ENCODE results near the gene NKAIN2. TPM values are rescaled to one million over a fixed set of nuclear protein-coding genes. Genes with fewer than 3 reads are reported as not detected.

Gene NKAIN2
- total RNA-seq, 1 donor from 2014 or later: not detected

DNA sequence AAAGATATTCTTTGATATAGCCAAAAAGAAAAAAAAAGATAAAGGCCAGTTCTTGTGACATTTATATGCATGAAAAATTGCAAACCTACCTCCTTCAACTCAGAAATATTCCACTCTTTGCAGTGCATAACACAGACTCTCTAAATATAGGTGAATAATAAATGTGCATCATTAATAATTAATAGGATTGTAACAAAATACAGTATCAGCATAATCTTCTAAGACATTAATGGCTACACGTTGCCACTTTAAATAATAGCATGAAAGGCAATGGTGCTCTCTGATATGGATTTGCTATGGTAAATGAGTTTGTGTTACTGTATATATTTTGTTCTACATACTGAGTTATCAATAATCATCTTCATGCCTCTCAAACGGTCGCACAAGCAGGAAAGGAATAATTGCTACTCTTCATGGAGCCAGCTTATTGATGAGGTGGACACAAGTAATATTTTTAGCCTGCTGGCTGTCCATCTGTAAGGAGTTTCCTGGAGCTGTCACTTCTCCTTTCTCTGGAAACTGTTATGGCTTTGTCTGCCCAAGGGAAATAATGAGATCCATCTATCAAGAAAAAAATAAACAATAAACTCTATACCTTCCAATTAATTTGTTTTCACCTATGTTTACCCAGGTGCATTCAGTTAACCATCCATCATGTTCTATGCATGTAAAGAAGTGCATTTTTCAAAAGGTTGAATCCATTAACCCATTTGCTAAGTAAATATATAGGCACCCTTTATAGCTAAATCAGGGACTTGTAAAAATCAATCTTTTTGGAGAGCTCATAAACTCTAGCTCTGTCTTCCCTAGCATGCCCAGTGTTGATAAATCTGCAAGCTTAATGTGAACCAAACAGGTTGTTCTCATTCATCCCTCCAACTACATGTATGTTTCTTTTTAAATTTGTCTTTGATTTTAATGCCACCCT is 253.0 kb downstream of the NKAIN2 start:
- ATAC-seq: no peak
- H3K27me3 ChIP-seq: no peaks in the 10 kb centered on the region

GRCh38 chr6:124057461-124057860 is 253.8 kb downstream of the NKAIN2 start:
- intact Hi-C loops (cut with DNase I): no loop called here
- H3K36me3 ChIP-seq: no peaks in the 10 kb centered on the region
- no peak for TF ChIP-seq CTCF (IDR thresholded peaks at IDR 0.05)
- no peaks in the 10 kb centered on the region for H3K27me3 ChIP-seq
- ATAC-seq: no peak
- H3K4me1 ChIP-seq: no peaks in the 10 kb centered on the region
- no peak for DNase-seq
- H3K9me3 ChIP-seq: no peaks in the 10 kb centered on the region
- H3K4me3 ChIP-seq: no peak overlapping the region
- H3K27ac ChIP-seq: no peak overlapping the region

More for the DNA sequence above, 253.0 kb downstream of the NKAIN2 start:
- no peaks in the 10 kb centered on the region for H3K4me1 ChIP-seq
- no peaks in the 10 kb centered on the region for H3K36me3 ChIP-seq
- no peak for DNase-seq
- intact Hi-C loops (cut with DNase I): no loop called here
- no peak overlapping the region for H3K27ac ChIP-seq
- H3K9me3 ChIP-seq: no peaks in the 10 kb centered on the region
- no peak overlapping the region for H3K4me3 ChIP-seq
- TF ChIP-seq CTCF (IDR thresholded peaks at IDR 0.05): no peak

GRCh38 chr6:124064317-124065113 is 260.9 kb downstream of the NKAIN2 start:
- ATAC-seq: no peak
- TF ChIP-seq CTCF (IDR thresholded peaks at IDR 0.05): no peak

DNA sequence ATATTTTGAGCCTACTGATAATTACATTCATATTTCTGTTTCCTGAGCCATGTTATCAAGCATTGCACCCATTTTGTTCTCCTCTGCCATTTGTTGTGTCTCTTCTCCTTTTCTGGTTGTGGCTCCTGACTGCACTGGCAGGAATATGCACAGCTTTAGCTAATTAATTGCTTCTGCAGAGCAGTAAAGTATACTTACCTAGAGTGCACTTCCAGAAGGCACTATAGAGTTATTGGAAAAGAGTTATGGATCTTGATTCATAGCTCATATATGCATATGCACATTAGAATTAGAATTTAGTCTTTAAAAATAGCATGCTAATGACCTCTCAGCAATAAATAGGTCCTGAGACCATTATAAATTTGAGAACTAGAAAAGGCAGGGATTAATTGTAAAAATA is 262.6 kb downstream of the NKAIN2 start:
- intact Hi-C loops (cut with DNase I): no loop called here
- Histone ChIP-seq H3K36me3 (no peaks in the 10 kb centered on the region), H3K9me3 (no peaks in the 10 kb centered on the region), H3K27me3 (no peaks in the 10 kb centered on the region), H3K4me1 (no peaks in the 10 kb centered on the region), H3K27ac (no peak overlapping the region), H3K4me3 (no peak overlapping the region)
- DNase-seq: no peak
- no peak for TF ChIP-seq CTCF (IDR thresholded peaks at IDR 0.05)
- no peak for ATAC-seq

More at GRCh38 chr6:124064317-124065113, 260.9 kb downstream of the NKAIN2 start:
- no peak for DNase-seq
- Histone ChIP-seq H3K4me1 (no peaks in the 10 kb centered on the region), H3K4me3 (no peak overlapping the region), H3K27ac (no peak overlapping the region), H3K27me3 (no peaks in the 10 kb centered on the region), H3K9me3 (no peaks in the 10 kb centered on the region), H3K36me3 (no peaks in the 10 kb centered on the region)
- intact Hi-C loops (cut with DNase I): no loop called here

DNA sequence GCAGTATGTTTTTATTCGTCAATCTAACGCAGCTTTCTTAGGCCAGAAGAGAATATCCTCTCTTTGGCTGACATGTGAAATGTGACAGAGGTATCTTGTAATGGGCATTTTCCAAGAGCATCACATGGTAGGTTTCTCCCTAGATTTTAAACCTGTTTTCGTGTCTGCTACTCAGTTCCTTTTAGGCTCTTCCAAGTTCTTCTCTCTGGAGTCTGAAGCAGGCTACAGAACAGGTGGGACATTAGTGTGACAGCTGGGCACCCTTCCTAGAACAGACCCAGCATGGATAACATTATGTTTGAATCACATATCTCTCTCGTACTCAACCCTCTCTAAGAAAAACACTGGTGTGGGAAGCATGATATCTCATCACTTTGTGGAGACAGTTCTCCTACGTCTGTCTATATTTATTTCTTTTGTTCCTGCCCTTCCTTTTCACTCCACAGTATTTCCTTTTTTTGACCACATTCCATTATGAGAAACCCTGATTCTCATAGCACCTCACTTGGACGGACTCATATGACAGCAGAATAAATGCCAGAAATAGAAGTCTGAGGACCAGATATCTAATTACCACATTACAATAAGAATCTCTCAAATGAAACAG is 263.4 kb downstream of the NKAIN2 start:
- ATAC-seq: no peak
- intact Hi-C loops (cut with DNase I): no loop called here

More for the DNA sequence above, 263.4 kb downstream of the NKAIN2 start:
- Histone ChIP-seq H3K4me3 (no peak overlapping the region), H3K4me1 (no peaks in the 10 kb centered on the region), H3K9me3 (no peaks in the 10 kb centered on the region), H3K27me3 (no peaks in the 10 kb centered on the region), H3K36me3 (no peaks in the 10 kb centered on the region), H3K27ac (no peak overlapping the region)
- DNase-seq: no peak
- TF ChIP-seq CTCF (IDR thresholded peaks at IDR 0.05): no peak
